ENCODE results near the gene ALOX5AP.

- TF ChIP-seq CTCF (IDR thresholded peaks at IDR 0.05), result no peak
- TF ChIP-seq POLR2A (IDR thresholded peaks at IDR 0.05; ENCODE audit: low read length), result no peak
- TF ChIP-seq, protein P1, sequence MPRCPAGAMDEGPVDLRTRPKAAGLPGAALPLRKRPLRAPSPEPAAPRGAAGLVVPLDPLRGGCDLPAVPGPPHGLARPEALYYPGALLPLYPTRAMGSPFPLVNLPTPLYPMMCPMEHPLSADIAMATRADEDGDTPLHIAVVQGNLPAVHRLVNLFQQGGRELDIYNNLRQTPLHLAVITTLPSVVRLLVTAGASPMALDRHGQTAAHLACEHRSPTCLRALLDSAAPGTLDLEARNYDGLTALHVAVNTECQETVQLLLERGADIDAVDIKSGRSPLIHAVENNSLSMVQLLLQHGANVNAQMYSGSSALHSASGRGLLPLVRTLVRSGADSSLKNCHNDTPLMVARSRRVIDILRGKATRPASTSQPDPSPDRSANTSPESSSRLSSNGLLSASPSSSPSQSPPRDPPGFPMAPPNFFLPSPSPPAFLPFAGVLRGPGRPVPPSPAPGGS (IDR thresholded peaks at IDR 0.05), result no peak
- TF ChIP-seq SMC3 (IDR thresholded peaks at IDR 0.05), result no peak
- no peak for TF ChIP-seq JUN (IDR thresholded peaks at IDR 0.05)
- TF ChIP-seq POLR2AphosphoS2 (conservative IDR thresholded peaks at IDR 0.05; ENCODE audit: low read length), result no peak
- no peak for TF ChIP-seq PBX3 (IDR thresholded peaks at IDR 0.05)
- no peak for TF ChIP-seq RFX5 (IDR thresholded peaks at IDR 0.05)
- no peak for TF ChIP-seq ZNF302 (CRISPR knock-in tag; IDR thresholded peaks at IDR 0.05)
- no peak for TF ChIP-seq EHF (CRISPR knock-in tag; IDR thresholded peaks at IDR 0.05)
- no peak for TF ChIP-seq CHD2 (IDR thresholded peaks at IDR 0.05; ENCODE audit: low read length, partially characterized antibody)
- no peak for TF ChIP-seq MYC (IDR thresholded peaks at IDR 0.05; ENCODE audit: borderline replicate concordance, low read length)
Measured at GRCh38 chr13:30806784-30807183, 71.4 kb downstream of the ALOX5AP start.

Measured in A549 (cell line).